Kidney glomerular epithelial cell (primary cell): ENCODE results near the gene KCTD3.

ENCODE experiments used
- DNase-seq: peaks from one replicate; lab custom pipeline; 2025; lab: John Stamatoyannopoulos, UW

The KCTD3 gene

DNA sequence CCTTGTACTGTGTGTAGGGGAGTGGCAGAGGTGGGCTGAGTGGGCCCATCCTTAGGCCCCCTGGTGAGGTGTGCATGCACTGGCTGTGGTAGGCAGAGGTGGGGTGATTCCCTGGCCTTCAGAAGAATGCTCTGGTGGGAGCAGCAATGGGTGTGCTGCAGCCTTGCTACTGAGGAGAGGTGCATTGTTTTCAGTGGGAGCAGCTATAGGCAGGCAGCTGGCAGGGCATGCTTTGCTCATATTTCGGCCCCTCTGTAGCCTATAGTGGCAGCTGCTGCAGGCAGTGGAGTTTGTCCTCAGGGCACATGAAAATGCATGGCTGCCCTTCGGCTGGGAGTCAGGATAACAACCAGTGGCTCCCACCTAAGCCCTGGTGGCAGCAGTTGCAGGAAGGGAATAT lies 10.1 kb upstream of the KCTD3 start:
- no peak for DNase-seq

DNA sequence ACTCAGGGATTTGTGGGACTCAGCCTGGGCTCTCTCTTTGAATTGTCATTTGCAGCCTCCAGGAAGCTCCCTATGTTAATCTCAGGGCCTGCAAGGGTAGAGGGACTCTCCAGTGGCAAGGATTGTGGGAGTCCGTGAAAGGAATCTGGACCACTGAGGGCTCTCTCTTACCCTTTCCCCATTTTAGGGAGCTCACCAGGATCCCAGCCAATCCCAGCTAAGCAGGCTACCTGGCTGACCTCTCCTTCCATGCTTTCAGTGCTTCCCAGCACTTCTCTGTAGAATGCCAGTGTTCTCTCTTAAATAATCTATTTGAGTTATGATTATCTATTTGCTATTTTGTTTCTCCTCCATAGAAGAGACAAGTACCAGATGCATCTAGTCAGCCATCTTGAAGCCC lies 9.6 kb upstream of the KCTD3 start:
- DNase-seq: no peak

DNA sequence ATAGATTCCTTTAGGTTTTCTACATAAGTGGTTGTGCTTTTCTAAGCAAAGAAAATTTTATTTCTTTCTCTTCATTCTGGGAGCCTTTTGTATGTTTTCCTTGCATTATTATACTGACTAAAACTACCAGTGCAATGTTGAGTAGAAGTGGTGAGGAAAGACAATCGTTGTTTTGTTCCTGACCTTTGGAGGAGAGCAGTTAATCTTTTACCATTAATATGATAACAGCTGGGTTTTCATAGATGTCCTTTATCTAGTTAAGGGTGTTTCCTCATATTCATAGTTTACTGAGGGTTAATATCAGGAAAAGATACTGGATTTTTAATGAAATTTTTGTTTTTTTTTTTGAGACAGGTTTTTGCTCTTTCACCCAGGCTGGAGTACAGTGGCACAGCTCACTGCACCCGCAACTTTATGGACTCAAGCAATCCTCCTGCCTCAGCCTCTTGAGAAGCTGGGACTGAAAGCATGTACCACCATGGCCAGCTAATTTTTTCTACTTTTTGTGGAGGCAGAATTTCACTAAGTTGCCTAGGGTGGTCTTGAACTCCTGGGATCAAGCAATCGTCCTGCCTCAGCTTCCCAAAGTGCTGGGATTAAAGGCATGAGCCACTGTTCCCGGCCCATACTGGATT lies 9.0 kb upstream of the KCTD3 start:
- DNase-seq: no peak

DNA sequence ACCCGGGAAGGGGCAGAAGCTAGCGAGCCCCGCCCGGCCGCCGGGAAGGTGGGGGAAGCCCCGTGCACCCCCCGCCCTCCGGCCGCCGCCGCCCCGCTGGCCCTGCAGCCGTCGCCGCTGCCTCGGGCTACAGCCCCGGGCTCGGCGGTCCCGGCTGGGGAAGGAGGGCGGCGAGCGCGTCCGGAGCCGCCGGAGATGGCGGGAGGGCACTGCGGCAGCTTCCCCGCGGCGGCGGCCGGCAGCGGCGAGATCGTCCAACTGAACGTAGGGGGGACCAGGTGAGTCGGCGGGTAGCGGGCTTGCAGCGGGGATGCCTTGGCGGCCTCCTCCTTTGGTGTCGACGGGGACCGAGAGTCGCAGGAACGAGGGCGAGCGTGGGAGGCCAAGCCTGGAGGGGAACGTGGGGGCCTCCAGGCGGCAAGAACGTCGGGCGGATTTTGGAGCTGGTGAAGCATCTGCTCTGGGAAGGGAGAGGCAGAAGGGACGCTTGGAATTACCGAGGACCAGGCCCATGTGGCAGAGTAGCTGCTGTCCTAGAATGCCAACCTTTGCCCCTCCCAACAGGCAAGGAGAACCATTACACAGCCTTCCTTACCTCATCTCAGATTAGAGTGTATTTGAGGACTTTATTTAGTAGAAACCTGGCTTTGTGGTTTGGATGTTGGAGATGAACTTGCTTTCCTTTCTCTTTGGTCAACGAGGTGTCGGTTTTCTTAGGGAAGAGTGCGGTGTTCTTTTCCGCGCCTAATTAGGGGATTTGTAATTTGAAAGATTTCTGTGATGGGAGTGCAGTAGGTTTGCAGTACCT lies 591 bp downstream of the KCTD3 start:
- peak; percentile 73 for DNase-seq

DNA sequence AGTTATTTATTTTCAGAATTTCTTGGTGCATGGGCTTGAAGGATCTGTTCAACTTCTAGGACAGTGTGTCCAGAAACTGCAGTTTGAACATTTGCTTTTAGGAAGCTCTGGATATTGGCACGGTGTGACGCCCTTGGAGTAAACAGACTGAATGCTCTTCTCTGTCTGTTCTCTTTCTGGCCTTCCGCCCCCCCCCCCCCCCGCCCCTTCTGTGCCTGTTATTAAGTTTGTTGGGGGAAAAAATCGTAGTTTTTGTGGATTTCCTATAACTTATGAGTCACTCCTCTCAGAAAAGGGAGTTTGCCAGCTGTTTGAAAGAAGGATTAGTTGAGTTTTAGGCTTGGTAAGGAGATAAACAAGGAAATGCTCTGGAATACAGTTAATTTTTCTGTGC lies 1.2 kb downstream of the KCTD3 start:
- peak; percentile 73 for DNase-seq

DNA sequence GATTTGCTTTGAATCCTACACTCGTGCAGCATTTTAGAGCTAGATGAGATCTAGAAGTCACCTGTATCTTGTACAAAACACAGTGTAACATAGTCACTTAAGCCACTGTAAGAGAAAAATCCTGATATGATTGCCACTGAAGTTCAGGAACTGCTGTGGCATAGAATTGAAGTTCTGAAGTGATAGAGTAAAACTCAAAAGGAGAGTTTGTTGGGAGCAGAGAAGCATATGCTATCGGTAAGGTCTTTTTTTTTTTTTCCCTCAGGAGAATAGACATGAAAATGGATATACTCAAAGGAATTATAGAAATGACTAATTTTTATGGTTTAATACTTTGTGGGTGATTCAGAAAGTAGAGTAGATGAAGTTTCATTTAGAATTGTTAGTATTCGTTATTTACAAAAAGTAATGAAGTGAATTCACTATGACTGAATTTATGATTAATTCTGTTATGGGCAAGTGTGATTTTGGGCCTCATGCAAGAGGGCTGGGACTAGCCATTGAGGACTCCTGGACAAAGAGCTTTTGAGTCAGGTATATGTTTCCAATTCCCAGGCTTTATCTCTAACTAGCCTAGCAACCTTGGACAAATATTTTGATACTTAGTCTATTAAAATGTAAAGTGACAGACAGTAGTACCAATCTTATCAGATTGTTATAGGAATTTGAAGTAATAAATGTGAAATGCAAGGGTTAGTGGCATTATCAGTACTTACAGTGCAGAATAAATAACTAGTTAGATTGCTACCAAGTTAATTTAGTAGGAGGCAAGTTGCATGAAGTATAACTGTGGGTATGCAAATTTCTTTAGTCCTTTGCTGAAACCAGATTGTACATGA lies 3.1 kb downstream of the KCTD3 start:
- no peak for DNase-seq

DNA sequence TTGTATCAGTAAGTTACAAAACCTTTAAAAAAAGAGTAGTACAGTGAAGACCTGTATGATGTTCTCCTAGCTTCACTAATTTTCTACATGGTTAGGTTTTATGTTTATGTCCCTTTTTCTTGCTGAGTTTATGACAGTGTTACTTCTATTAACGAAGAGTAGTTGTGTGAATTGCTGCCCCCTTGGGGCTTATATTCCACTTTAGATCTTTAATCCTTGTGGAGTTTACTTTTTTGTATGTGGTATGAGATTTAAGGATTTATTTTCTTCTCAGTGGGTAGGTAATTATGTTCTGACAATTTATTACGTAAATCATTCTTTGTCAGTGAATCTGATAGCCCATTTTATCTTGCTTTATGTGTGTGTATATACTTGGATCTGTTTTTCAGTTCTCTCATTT lies 14.8 kb downstream of the KCTD3 start:
- DNase-seq: no peak

DNA sequence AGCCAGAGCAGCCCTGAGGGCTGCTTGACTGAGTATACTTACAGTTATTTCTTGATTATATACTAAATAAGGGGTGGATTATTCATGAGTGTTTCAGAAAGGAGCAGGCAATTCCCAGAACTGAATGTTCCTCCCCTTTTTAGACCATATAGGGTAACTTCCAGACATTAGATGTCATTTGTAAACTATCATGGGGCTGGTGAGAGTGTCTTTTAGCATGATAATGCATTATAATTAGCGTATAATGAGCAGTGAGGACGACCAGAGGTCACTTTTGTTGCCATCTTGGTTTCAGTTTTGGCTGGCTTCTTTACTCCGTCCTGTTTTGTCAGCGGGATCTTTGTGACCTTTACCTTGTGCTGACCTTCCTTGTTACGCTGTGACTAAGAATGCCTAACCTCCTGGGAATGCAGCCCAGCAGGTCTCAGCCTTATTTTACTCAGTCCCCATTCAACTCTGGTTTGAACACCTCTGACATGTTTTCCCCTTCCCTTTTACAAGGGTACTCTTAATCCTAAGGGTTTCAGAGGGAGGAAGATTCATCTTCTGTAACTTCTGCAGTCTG lies 16.2 kb downstream of the KCTD3 start:
- no peak for DNase-seq

DNA sequence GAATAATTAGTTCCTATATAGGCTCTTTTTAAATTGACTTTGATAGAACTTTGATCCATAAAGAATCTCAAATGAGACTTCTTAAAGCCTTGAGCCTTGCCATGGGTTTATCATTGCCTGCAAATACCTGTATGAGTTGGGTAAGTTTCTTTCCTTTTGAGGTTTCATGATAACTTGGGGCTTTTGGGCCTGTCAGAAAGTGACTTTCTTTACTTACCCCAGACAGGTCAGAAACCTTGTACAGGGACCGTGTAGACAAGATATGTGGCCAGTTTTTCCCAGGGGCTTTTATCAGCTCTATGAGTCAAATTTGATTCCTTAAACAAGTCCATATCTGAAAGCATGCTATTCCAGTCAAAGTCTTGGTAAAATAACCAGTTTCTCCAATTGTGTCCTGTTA lies 17.3 kb downstream of the KCTD3 start:
- no peak for DNase-seq

DNA sequence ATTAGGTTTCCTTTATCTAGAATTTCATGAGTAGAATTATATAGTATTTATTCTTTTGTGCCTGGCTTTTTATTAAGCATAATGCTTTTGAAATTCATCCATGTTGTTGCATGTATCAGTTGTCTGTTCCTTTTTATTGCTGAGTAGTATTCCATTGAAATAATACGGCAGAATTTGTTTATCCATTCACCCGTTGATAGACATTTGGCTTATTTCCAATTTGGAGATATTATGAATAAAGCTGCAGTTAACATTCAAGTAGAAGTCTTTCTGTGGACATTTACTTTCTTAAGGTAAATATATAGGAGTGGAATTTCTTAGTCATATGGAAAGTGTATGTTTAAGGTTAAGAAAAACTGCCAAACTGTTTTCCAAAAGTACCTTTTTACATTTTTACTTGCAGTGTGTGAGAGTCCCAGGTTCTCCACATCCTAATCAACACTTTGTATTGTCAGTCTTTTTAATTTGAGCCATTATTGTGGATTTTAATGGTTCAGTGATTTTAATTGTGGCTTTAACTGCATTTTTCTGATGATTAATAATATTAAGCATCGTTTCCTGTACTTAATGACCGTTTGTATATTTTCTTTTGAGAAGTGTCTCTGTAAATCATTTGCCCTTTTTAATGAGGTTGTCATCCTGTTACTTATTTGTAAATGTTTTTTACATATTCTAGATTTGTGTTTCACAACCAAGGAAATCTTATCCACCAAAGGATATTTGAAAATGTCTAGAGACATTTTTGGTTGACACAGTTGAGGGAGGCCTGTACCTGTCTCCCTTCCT lies 22.7 kb downstream of the KCTD3 start:
- no peak for DNase-seq

DNA sequence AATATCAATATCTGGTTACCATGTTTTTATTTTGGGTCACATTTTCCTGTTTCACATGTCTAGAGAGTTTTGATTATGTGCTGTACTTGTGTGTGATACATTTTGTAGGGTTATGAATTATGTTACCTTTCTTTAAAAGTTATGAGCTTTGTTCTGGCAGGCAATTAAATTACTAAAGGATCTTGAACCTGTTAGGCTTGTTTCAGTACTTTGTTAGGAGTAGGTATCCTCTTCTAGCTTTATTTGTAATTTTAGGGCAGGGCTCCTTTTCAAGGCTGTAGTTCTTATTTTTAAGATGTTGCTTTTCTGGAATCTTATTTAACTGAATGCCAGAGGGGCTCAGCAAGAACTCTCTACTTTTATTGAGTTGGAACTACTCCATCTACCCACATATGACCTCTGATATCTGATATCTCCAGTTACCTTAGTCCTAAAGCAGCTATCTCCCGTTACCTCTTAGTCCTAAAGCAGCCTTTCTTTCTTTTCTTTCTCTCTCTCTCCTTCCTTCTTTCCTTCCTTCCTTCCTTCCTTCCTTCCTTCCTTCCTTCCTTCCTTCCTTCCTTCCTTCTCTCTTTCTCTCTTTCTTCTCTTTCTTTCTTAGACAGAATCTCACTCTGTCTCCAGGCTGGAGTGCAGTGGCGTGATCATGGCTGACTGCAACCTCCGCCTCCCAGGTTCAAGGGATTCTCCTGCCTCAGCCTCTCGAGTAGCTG lies 23.8 kb downstream of the KCTD3 start:
- no peak for DNase-seq

DNA sequence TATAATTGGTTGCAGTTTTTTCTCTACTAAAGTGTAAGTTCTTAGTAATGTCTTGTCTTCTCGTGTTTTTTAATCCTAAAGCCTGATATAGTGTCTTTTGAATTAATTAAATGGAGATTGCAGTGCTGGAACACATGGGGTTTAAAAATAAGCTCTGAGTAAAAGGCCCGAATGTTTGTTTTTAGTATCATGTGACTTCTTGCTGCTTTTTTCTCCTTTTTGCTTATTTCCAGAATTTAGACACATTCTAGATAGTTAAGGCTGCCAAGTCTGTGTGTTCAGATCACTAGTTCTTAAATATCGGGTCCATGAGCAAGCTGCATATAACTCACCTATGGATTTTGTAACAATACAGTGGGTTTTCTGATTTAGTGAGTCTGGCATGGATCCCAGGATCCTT lies 27.5 kb downstream of the KCTD3 start:
- DNase-seq: no peak

DNA sequence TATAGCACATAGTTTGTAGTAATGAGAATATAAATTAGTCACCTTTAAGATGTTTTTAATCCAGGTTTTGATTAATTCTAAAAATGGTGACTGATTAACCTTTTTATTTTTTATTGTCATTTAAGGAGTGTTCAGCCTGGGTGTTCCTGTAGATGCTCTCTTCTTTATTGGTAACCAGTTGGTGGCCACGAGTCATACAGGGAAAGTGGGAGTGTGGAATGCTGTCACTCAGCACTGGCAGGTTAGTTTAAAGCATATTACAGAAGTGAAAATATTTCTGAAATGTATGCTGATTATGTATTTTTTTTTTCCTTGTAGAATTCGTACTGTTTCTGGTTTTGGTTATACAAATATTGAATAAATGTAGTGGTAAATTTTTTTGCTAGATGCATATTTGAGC lies 28.1 kb downstream of the KCTD3 start:
- DNase-seq: no peak

DNA sequence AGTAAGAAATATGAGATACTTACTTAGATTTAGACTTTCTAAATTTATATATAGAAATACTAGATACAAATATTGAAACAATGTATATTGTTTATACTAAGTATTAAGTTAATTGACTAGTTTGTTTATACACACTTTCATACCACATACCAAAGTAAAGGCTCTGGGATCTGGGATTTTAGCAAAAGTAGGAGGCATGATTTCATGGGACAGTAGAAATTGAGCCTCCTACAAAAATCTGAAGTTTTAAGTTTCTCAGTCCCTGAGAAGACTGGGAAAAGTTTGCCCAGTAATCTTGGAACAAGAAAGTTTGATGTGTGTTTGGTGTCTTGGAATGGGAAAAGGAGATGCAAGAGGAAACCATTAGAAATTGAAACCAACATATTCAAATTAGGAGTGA lies 30.9 kb downstream of the KCTD3 start:
- DNase-seq: no peak

DNA sequence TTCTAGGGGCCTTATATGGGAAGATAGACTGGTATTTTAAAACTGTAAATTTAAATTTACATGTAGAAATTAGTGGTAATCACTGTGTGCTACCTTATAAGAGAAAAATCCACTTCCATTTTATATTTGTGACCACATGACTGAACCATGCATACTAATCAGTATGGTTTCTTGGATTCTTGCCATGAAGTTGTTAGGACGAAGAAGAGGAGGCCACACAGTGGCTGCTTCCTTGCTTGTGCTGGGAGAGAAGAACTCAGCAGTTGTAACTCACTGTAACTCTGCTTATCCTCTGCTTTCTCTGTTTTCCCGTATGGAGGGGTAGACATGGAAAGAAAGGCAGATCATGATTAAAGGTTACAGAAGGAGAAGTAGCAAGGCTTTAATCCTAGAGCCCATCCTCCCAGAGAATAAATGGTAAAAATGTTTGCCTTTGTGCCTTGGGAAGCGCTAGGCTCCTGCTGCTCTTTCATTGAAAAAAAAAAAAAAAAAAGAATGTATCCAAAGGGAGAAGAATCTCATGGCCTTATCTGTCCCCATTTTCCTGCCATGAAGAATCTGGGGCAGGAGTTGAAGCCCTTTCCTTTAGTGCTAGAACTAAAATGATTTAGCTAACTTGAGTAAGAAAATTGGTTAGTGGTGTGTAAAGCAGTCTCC lies 32.4 kb downstream of the KCTD3 start:
- DNase-seq: no peak

DNA sequence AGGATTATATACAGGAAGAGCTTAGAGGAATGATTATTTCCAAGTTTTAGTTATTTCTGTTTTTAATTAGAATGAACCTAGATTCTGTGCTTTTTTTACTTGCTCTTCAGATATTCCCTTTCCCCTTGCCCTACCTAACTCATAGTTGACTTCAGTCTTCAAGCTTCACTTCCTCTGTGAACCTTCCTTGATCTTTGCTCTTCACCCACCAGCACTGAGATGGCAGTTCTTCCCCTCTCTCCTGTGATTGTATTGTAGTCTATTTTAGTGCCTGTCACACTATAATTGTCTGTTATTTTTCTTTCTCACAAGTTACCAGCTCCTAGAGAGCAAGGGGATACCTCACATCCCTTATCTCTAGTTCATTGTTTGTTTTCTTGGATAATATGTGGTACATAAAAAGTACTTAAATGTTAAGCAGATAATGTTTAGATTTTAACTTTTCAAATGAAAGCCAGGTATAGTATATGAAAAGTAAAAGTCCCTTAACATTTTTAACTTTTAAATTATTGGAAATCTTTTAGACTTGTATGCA lies 33.2 kb downstream of the KCTD3 start:
- no peak for DNase-seq

DNA sequence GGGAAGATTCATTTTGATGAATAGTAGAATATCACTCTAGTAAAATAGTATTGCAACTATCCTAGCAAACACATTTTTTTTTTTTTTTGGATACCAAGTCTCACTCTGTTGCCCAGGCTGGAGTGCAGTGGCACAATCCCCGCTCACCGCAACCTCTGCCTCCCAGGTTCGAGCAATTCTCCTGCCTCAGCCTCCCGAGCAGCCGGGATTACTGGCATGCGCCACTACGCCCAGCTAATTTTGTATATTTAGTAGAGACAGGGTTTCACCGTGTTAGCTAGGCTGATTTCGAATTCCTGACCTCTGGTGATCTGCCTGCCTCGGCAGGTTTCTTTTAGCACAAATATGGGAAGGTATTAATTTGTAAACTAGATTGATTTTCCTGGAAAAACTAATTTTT lies 33.8 kb downstream of the KCTD3 start:
- no peak for DNase-seq

DNA sequence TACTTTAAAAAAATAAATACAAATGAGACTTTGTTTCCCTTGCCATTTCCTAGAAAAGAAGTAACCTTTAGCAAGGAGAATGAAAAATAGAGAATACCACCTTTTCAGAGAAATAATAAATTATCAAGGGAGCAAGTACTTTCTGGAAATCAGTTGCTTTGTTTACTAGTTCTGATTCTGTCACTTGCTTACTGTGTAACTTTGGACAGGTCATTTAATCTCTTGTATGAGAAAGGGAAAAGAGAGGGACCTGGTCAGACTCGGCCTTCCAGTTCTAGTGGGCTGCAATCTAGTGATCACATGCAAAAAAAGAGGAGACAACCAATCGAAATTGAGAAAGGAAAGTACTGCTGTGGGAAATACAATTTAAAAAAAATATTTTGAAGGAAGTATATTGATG lies 34.2 kb downstream of the KCTD3 start:
- DNase-seq: no peak

DNA sequence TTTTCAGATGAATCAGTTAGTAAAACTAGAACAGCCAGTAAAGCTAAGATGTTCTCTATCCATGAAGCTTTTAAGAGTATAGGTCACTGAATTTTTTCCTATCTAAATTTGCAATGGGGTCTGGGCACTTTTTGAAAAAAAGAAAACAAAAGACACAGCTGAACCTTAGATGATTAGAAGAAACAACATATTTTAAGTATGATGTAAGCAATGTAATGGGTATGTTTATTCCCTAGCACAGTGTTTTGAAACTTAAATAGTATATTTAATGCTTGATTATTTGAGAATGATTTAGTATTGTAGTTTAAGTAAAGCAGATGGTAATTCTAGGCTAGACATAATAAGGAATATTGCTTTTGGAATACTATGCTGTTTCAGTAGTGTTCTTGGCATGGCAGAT lies 36.2 kb downstream of the KCTD3 start:
- no peak for DNase-seq

DNA sequence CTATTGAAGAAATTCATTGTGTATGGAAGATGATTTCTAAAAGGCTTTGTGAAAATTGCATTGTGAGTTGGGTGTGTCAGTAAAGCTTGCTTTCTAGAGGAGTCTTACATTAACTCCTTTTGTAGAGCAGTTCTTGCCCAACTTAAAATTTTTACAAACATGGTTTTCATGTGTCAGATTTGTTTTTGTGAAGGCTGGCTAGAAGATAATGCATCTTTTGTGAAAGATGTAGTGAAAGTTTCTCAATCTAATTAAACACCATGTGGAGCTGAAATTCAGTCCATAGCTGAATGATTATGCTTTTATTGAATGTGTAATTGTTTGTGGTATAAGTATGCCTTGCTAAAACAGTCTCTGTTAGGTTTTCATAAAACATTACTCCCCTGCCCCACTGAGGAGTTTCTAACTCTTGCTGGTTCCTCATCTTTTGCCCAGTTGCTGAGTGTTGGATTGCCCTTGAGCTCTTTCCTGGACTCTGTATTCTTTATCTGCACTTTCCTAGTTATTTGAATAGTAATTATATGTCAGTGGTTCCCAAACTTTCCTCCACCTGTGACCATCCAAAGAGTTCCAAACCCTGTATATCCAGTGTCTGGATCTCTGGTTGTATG lies 38.0 kb downstream of the KCTD3 start:
- DNase-seq: no peak
